PC-3 (cell line): ENCODE results near the gene CNPY4. TPM values are rescaled to one million over a fixed set of nuclear protein-coding genes. Genes with fewer than 3 reads are reported as not detected.

ENCODE experiments used
- ATAC-seq: fragments of 200-7000 bp; cut with Tn5 transposase; 2 replicates; pipeline ENCODE4 v1.9.1; 2020; ENCODE audit warnings: mild to moderate bottlenecking, moderate library complexity
- BruUV-seq: library from RNA; stranded (reverse); fragments of 400-500 nt; replicated peaks from 2 replicates; lab custom pipeline; 2021; lab: Mats Ljungman, UMichigan
- CTCF ChIA-PET: fragments of 300-600 bp; sonication (Branson Sonifier 250); formaldehyde crosslinking; loops from one replicate; lab custom pipeline; 2022; ENCODE audit warnings: antibody characterized with exemption; lab: Charles Lee
- POLR2A ChIA-PET: fragments of 300-600 bp; sonication (Branson Sonifier 250); formaldehyde crosslinking; loops from one replicate; lab custom pipeline; 2022; ENCODE audit warnings: antibody characterized with exemption; ENCODE audit not compliant: unreplicated experiment; lab: Charles Lee
- DNase-seq: peaks from one replicate; pipeline ENCODE4 v3.0.0-alpha.2; 2015
- H2AFZ ChIP-seq: fragments of 300-600 bp; sonication (generic); 2 replicates; pipeline ENCODE4 v1.6.0; 2016; ENCODE audit warnings: antibody characterized with exemption, low read length
- H3F3A ChIP-seq: fragments of 300-600 bp; sonication (generic); one replicate; pipeline ENCODE4 v1.6.0; 2017; ENCODE audit warnings: antibody characterized with exemption, low read length, control low read depth, mild to moderate bottlenecking; ENCODE audit not compliant: unreplicated experiment
- H3K27ac ChIP-seq: fragments of 300-600 bp; sonication (generic); 2 replicates; pipeline ENCODE4 v1.5.1; 2016; ENCODE audit warnings: mild to moderate bottlenecking, low read length
- H3K27me3 ChIP-seq: fragments of 300-600 bp; sonication (generic); 2 replicates; pipeline ENCODE4 v1.6.1; 2016; ENCODE audit warnings: low read length, mixed read lengths
- H3K36me3 ChIP-seq: fragments of 300-600 bp; sonication (generic); 2 replicates; pipeline ENCODE4 v1.6.1; 2016; ENCODE audit warnings: low read depth, mixed run types, low read length, mixed read lengths
- H3K4me1 ChIP-seq: fragments of 300-600 bp; sonication (generic); 2 replicates; pipeline ENCODE4 v1.5.1; 2016; ENCODE audit warnings: low read length; ENCODE audit not compliant: insufficient read depth
- H3K4me2 ChIP-seq: fragments of 300-600 bp; sonication (generic); 2 replicates; pipeline ENCODE4 v1.6.0; 2016; ENCODE audit warnings: low read length
- H3K4me3 ChIP-seq: fragments of 300-600 bp; sonication (generic); 2 replicates; pipeline ENCODE4 v1.5.1; 2016; ENCODE audit warnings: mild to moderate bottlenecking, low read length, mixed read lengths
- H3K79me2 ChIP-seq: fragments of 300-600 bp; sonication (generic); 2 replicates; pipeline ENCODE4 v1.6.1; 2017; ENCODE audit warnings: low read length, mixed read lengths
- H3K9ac ChIP-seq: fragments of 300-600 bp; sonication (generic); 2 replicates; pipeline ENCODE4 v1.6.0; 2016; ENCODE audit warnings: mild to moderate bottlenecking, low read length
- H3K9me2 ChIP-seq: fragments of 300-600 bp; sonication (generic); replicated peaks from 2 replicates; pipeline ENCODE4 v1.6.1; 2016; ENCODE audit warnings: mixed run types, low read length, mixed read lengths
- H3K9me3 ChIP-seq: fragments of 300-600 bp; sonication (generic); 2 replicates; pipeline ENCODE4 v1.6.1; 2016; ENCODE audit warnings: low read length, mixed read lengths
- H4K20me1 ChIP-seq: fragments of 300-600 bp; sonication (generic); 2 replicates; pipeline ENCODE4 v1.6.1; 2016; ENCODE audit warnings: low read length, mixed read lengths
- EZH2 ChIP-seq: fragments of 300-600 bp; sonication (generic); IDR thresholded peaks from one replicate; pipeline ENCODE4 v1.6.1; 2017; ENCODE audit warnings: antibody characterized with exemption, mild to moderate bottlenecking, low read length; ENCODE audit not compliant: unreplicated experiment
- EZH2phosphoT487 ChIP-seq: fragments of 300-600 bp; sonication (generic); IDR thresholded peaks from 2 replicates; pipeline ENCODE4 v1.6.1; 2018; ENCODE audit warnings: mild to moderate bottlenecking, antibody characterized with exemption, low read length, borderline replicate concordance
- intact Hi-C: fragments of 100-400 bp; cut with micrococcal nuclease; formaldehyde crosslinking; loops from 2 replicates; pipeline ENCODE4 v1.9.0; 2023
- total RNA-seq: library from RNA; depleted of rRNA; stranded (reverse); fragments of >200 nt; gene quantifications from 2 replicates; pipeline ENCODE4 v1.2.3, GENCODE V29; 2014
- TF ChIP-seq, protein P1 (sequence below): fragments of 300-600 bp; sonication (generic); conservative IDR thresholded peaks from 2 replicates; pipeline ENCODE4 v1.5.1; 2017; ENCODE audit warnings: antibody characterized with exemption, low read depth, mild to moderate bottlenecking, low read length

The CNPY4 gene
- total RNA-seq, 1 experiment from 2014 or later, result 7.5 TPM

DNA sequence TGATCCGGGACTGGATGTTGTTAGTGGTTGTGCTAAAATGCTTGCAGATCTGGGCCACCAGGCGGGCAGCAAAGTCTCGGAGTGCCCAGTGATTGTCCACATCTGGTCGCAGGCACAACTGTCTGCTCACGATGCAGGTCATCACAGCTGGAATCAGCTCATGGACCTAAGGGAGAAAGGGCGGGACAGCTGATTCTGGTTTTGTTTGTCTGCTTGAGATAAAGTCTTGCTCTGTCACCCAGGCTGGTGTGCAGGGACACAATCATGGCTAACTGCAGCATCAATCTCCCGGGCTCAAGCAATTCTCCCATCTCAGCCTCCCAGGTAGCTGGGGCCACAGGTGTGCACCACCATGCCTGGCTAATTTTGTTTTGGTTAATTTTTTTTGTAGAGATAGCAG lies 8.3 kb upstream of the CNPY4 start:
- TF ChIP-seq EZH2phosphoT487, result no peak
- TF ChIP-seq EZH2, result no peak
- TF ChIP-seq, protein P1, sequence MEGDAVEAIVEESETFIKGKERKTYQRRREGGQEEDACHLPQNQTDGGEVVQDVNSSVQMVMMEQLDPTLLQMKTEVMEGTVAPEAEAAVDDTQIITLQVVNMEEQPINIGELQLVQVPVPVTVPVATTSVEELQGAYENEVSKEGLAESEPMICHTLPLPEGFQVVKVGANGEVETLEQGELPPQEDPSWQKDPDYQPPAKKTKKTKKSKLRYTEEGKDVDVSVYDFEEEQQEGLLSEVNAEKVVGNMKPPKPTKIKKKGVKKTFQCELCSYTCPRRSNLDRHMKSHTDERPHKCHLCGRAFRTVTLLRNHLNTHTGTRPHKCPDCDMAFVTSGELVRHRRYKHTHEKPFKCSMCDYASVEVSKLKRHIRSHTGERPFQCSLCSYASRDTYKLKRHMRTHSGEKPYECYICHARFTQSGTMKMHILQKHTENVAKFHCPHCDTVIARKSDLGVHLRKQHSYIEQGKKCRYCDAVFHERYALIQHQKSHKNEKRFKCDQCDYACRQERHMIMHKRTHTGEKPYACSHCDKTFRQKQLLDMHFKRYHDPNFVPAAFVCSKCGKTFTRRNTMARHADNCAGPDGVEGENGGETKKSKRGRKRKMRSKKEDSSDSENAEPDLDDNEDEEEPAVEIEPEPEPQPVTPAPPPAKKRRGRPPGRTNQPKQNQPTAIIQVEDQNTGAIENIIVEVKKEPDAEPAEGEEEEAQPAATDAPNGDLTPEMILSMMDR, result no peak
- ChIA-PET CTCF (no interaction called here), POLR2A (interaction anchor here (0.6 kb wide), 1 partner anchor 9 kb away, joined by 6 read pairs; no protein-coding TSS in a partner anchor)

GRCh38 chr7:100111914-100112313 lies 7.5 kb upstream of the CNPY4 start:
- no peak overlapping the region for H2AFZ ChIP-seq
- no peaks in the 10 kb centered on the region for H3K9me2 ChIP-seq
- H3K9me3 ChIP-seq, result no peaks in the 10 kb centered on the region
- ChIA-PET POLR2A (no interaction called here), CTCF (no interaction called here)
- H3K4me1 ChIP-seq, result no peaks in the 10 kb centered on the region
- intact Hi-C loops, result no loop called here
- H3K27me3 ChIP-seq, result no peaks in the 10 kb centered on the region
- DNase-seq (no peak), ATAC-seq (no peak)
- no peak overlapping the region for H3K4me3 ChIP-seq
- peaks cover 3% of the 10 kb centered on the region for H3K36me3 ChIP-seq
- no peaks in the 10 kb centered on the region for H3F3A ChIP-seq
- H3K79me2 ChIP-seq, result no peaks in the 10 kb centered on the region
- H3K9ac ChIP-seq, result no peak overlapping the region
- H4K20me1 ChIP-seq, result no peaks in the 10 kb centered on the region
- no peak overlapping the region for H3K27ac ChIP-seq
- TF ChIP-seq EZH2 (no peak), EZH2phosphoT487 (no peak)
- TF ChIP-seq, protein P1, result no peak
- no peak overlapping the region for H3K4me2 ChIP-seq
- BruUV-seq, result no TSS peak

More for the DNA sequence above, 8.3 kb upstream of the CNPY4 start:
- Histone ChIP-seq H3K79me2 (no peaks in the 10 kb centered on the region), H3K4me3 (no peak overlapping the region), H3K9ac (no peak overlapping the region), H3K36me3 (peaks cover 3% of the 10 kb centered on the region), H3K27ac (no peak overlapping the region), H4K20me1 (no peaks in the 10 kb centered on the region), H3K9me2 (no peaks in the 10 kb centered on the region), H3K9me3 (no peaks in the 10 kb centered on the region), H3K4me1 (no peaks in the 10 kb centered on the region), H3K4me2 (no peak overlapping the region), H2AFZ (no peak overlapping the region), H3K27me3 (no peaks in the 10 kb centered on the region), H3F3A (no peaks in the 10 kb centered on the region)
- intact Hi-C loops, result no loop called here
- no peak for DNase-seq
- BruUV-seq, result no TSS peak
- no peak for ATAC-seq

- Histone ChIP-seq H2AFZ (no peak overlapping the region), H3K9me3 (no peaks in the 10 kb centered on the region), H3K27ac (no peak overlapping the region), H4K20me1 (no peaks in the 10 kb centered on the region), H3K9me2 (no peaks in the 10 kb centered on the region), H3F3A (no peaks in the 10 kb centered on the region), H3K27me3 (no peaks in the 10 kb centered on the region), H3K36me3 (peaks cover 3% of the 10 kb centered on the region), H3K9ac (no peak overlapping the region), H3K79me2 (peaks cover 11% of the 10 kb centered on the region), H3K4me2 (no peak overlapping the region), H3K4me3 (no peak overlapping the region), H3K4me1 (0 out of 2 replicates have a peak, but pooled peaks cover 5% of the 10 kb centered on the region)
- TF ChIP-seq EZH2phosphoT487, result no peak
- TF ChIP-seq, protein P1, result no peak
- no peak for TF ChIP-seq EZH2
- ATAC-seq (no peak), DNase-seq (no peak)
- ChIA-PET CTCF (no interaction called here), POLR2A (no interaction called here)
- intact Hi-C loops, result no loop called here
- BruUV-seq, result no TSS peak
Observed at GRCh38 chr7:100115026-100115425, 4.4 kb upstream of the CNPY4 start.
